GM15510 (cell line): ENCODE results near the gene CCM2L.

Experiments used
- POLR2A ChIP-seq: IDR thresholded peaks from 3 replicates; pipeline ENCODE4 v1.6.1; 2011; ENCODE audit warnings: borderline replicate concordance; ENCODE audit not compliant: insufficient read length; ENCODE audit errors: extremely low read depth

The CCM2L gene

GRCh38 chr20:32012159-32012688 is 2.0 kb downstream of the CCM2L start:
- no peak for TF ChIP-seq POLR2A

GRCh38 chr20:32013326-32013725 is 3.1 kb downstream of the CCM2L start:
- no peak for TF ChIP-seq POLR2A

GRCh38 chr20:32017711-32018251 is 7.5 kb downstream of the CCM2L start:
- no peak for TF ChIP-seq POLR2A

- no peak for TF ChIP-seq POLR2A
Measured at GRCh38 chr20:32018269-32019155, 8.3 kb downstream of the CCM2L start.

GRCh38 chr20:32019156-32019510 is 8.9 kb downstream of the CCM2L start:
- TF ChIP-seq POLR2A, result no peak

GRCh38 chr20:32019563-32020463 is 9.6 kb downstream of the CCM2L start:
- no peak for TF ChIP-seq POLR2A

- no peak for TF ChIP-seq POLR2A
Measured at GRCh38 chr20:32021091-32021490, 10.9 kb downstream of the CCM2L start.

- no peak for TF ChIP-seq POLR2A
Measured at GRCh38 chr20:32024683-32025295, 14.6 kb downstream of the CCM2L start.

GRCh38 chr20:32027643-32028042 is 17.4 kb downstream of the CCM2L start:
- TF ChIP-seq POLR2A, result no peak

GRCh38 chr20:32028647-32029372 is 18.6 kb downstream of the CCM2L start:
- no peak for TF ChIP-seq POLR2A

- no peak for TF ChIP-seq POLR2A
Measured at GRCh38 chr20:32029561-32029960, 19.3 kb downstream of the CCM2L start.

GRCh38 chr20:32031007-32031958 is 21.0 kb downstream of the CCM2L start:
- TF ChIP-seq POLR2A, result no peak

GRCh38 chr20:32033316-32033715 is 23.1 kb downstream of the CCM2L start:
- no peak for TF ChIP-seq POLR2A
